Fibroblast of skin of scalp (primary cell): ENCODE measurements around the gene GRIA1. TPM values are rescaled to one million over a fixed set of nuclear protein-coding genes. Genes with fewer than 3 reads are reported as not detected.

Experiments used
- DNase-seq: peaks from one replicate; pipeline ENCODE4 v3.0.0-alpha.2; 2013
- polyA plus RNA-seq, 2 experiments: library from polyadenylated mRNA; unstranded; fragments of 120-200 nt; gene quantifications; one replicate each; pipeline ENCODE4 v1.2.1, GENCODE V29; 2013; ENCODE audit not compliant: insufficient read length in 2 of 2

Gene GRIA1
- 0.37 TPM for polyA plus RNA-seq (2013, experiment 1 of 2; ENCODE audit: insufficient read length)
- polyA plus RNA-seq (2013, experiment 2 of 2; ENCODE audit: insufficient read length): 0.49 TPM

GRCh38 chr5:153490118-153491037 lies at the start of gene GRIA1:
Gene GRIA1 (plus strand): TSS chr5:153490670.
- DNase-seq: peak; percentile 12

DNA sequence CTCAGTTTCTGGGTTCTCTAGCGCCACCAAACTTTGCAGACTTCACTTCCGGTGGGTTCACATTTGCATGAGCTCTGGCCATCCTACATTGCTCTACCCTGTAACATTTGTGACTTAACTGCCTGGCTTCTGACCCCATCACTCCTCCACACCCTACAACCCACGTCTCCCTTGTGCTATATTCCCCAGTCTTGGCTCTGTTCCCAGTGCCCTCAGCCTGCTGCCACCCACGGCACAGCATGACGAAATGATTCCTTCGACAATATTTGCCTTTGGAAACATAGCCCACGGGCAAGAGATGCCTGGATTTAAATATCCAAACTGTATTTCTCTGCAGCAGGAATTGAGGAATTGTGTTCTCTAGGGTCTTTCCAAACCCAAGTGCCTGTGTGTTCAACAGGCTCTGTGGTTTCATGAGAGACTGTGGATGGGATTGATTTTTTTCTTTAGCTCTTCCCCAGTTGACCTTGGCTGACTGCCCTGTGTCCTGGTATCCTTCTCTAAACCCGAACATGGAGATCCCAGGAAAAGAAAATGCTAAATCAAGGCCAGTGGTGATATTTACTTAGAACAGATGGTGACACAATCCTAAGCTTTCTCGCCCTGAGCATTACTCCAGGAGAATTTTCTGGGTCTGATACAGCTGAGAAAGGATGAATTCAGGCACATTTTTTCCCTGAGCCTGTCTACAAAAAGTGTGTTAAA lies 44.4 kb upstream of the GRIA1 start:
- peak; percentile 64 for DNase-seq

DNA sequence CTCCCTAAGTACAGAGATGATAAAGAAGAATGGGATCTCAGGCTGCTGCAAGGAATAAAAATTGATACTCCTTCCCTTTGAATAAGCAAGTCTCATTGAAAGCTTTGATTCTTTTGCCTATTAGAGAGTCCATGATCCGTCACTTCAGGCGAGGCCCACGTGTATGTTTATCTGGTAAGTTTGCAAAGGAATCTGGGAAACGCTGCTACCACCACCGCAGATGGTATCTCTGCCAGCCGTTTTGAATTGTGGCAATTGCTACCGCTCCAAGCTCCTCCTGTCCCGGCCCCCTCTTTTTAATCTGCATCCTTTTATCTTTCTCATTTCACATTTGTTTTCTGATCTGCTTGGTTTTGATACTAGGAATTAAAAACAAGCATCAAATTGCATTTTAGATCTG lies 42.9 kb upstream of the GRIA1 start:
- DNase-seq: no peak

- no peak for DNase-seq
These were observed 34.1 kb upstream of the GRIA1 start for GRCh38 chr5:153456354-153456753.

- DNase-seq: no peak
These were observed 33.5 kb upstream of the GRIA1 start for GRCh38 chr5:153456993-153457392.

GRCh38 chr5:153458268-153458667 lies 32.2 kb upstream of the GRIA1 start:
- no peak for DNase-seq

GRCh38 chr5:153459051-153459743 lies 31.3 kb upstream of the GRIA1 start:
- no peak for DNase-seq

DNA sequence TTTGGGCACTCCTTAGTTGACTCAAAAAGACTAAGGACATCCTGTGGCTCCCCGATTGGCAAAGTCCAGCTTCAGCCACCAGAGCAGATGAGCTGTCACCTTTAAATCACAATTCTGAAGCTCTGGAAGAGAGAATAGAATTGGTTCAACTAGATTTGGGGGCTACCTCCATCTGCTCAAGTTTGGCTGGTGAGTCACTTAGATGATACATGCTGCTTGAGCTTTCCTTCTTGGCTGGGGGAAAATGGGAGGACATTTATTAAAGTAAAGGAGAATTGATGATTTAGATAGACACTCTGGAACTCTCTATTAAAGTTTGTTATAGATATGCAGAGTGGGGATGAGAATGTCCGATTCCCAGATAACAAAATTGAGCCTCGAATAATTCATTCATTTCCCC lies 30.0 kb upstream of the GRIA1 start:
- no peak for DNase-seq

DNA sequence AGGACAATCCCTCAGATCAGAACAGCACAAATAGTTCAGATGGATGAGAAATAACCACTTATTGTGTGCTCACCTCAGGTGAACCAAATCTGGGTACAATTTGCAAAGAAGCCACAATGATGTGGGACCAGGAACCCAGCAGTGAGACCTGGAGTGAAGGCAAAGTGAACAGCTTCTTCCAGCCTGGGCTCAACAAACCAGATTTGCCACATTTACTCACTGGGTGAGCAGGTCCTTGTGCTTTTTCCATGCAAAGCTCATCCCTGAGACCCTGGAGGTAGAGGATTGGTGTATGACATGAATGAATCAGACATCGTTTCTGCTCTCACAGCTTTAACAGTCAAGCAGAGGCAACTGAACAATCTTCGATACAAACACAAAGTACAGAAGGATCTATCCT lies 29.1 kb upstream of the GRIA1 start:
- DNase-seq: no peak

GRCh38 chr5:153463806-153464205 lies 26.7 kb upstream of the GRIA1 start:
- DNase-seq: peak; percentile 21

DNA sequence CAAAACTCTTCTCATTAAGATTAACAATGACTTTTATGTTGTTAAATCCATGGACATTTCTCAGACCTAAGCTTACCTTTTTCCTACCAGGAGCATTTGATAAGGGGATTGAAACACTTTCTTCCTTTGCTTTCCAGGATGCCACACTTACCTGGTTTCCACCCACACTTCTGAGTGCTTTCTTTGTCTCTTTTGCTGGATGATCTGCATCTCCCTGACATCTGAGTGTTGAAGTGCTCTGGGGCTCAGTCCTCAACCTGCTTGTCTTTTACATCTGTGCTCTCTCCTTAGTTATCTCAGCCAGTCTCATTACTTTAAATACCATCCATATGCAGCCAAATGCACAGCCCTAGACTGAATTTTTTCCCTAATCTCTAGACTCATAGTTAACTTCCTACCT lies 22.9 kb upstream of the GRIA1 start:
- DNase-seq: no peak

DNA sequence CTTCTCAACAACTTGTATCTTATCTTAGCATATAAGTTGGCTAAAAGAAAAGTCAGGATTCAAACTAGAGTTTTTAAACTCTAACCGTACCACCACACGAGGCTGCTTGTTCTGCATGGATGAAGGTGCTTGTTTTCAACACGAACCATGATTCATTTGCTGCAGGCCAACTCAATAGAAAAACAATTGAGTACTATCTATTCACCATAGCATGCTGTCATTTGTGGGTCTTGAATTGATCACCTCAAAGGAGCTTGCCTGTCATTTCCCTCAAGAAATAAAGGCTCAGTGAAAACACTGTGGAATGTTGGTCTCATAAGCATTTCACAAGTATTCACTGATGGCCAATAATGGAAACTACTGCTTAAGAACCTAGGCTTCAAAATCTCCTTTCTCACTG lies 21.0 kb upstream of the GRIA1 start:
- no peak for DNase-seq

- no peak for DNase-seq
These were observed 19.7 kb upstream of the GRIA1 start for GRCh38 chr5:153470736-153471135.

DNA sequence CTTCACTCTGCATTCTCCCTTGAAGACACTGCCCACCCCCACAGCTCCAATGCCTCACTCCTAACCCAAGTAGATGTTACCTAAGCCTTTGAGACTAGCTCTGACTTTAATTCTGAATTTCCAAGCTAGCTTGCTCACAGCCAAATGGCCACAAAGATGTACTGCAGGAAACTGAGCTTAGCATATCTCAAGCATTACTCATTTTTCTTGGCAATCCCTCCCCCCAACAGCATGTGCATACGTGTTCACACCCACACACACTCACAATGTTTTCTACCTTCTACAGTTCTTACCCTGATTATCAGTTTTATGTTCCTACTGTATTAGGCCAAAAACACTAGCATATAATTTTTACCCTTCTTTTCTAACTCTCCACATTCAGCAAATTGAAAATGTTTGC lies 13.7 kb upstream of the GRIA1 start:
- DNase-seq: peak; percentile 75

GRCh38 chr5:153480401-153480800 lies 10.1 kb upstream of the GRIA1 start:
- peak; percentile 48 for DNase-seq

DNA sequence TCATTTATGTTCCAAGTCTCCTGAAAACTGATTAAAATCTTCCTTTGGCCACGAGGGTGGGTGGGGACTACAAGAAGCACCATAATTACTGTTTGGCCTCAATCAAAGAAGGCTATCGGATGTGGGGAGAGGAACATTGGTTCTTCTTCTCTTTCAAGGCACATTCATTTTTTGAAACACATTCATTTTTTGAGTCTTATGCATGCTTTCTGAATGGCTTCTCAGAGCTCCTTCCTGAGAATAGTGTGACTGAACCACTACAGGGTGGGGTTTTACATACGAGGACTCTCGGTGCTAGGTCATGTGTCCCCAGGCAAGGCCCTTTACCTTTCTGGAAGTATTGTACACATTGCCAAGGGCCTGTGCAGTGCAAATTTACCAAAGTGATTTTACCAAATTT lies 7.0 kb upstream of the GRIA1 start:
- no peak for DNase-seq

- peak; percentile 39 for DNase-seq
These were observed 4.8 kb upstream of the GRIA1 start for GRCh38 chr5:153485641-153486040.

- no peak for DNase-seq
These were observed 3.7 kb upstream of the GRIA1 start for GRCh38 chr5:153486771-153487170.

- DNase-seq: peak; percentile 30
These were observed 859 bp upstream of the GRIA1 start for GRCh38 chr5:153489611-153490010.

DNA sequence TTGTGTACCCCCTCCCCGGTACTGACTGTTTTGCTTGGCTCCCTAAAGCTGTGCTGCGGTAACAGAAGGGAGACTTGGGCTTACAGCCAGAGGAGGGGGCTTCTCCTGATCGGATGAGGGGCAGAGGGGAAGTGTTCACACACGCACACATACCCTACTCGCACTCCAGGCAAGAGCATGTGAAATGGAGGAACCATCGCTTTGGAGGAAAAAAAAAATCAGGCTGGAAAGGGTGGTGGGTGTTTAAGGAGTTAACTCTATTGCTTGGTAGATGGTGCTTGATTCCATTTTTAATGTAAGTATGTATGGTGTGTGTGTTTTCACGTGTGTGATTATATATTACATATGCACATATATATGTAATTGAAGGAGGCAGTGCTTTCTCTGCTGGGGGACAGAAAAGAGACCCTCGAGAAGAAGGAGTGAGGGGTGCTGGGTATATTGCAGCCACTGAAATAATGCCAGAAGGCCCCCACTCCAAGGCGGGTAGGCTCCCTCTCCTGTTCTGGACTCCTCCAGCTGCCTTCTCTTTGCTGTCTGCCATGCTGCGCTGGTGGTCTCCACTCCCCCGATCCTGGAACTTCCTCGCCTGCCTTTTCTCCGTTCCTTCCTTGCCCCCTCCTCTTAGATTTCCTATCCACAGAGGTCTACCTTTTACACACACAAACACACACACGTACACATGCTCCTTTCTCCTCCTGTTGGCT lies 721 bp downstream of the GRIA1 start:
- no peak for DNase-seq

- no peak for DNase-seq
These were observed 1.4 kb downstream of the GRIA1 start for GRCh38 chr5:153491856-153492255.

DNA sequence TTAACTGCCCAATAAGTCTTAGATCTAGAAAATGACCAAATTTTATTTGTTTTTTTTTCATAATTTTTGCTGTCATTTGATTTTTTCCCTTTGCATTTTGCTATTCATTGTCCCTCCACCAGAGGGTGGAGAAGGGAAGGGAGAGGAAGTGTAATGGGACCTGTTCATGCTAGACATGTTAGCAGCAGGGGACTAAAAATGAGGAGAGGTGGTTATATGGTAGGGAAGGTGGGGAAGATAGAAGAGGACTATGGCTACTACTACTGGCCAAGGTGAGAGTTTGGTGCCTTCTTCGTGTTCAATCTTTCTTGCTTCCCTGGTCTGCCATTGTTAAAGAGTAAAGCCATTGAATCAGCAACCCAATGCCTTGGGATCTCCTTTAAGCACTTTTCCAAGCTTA lies 6.4 kb downstream of the GRIA1 start:
- peak; percentile 62 for DNase-seq
